AG04450 (cell line): Measurements from ENCODE around the gene PALLD. TPM values are rescaled to one million over a fixed set of nuclear protein-coding genes. Genes with fewer than 3 reads are reported as not detected.

Experiments
- CTCF ChIA-PET: fragments of 300-600, 350-600 bp; formaldehyde crosslinking; extraction: SDS; loops from one replicate; lab custom pipeline; 2022; ENCODE audit warnings: antibody characterized with exemption, inconsistent platforms; lab: Charles Lee
- POLR2A ChIA-PET: fragments of 350-600 bp; formaldehyde crosslinking; extraction: SDS; loops from one replicate; lab custom pipeline; 2021; ENCODE audit warnings: antibody characterized with exemption, inconsistent platforms; lab: Yijun Ruan, JAX
- DNase-seq: peaks from one replicate; pipeline ENCODE4 v3.0.0-alpha.2; 2011; ENCODE audit warnings: low read depth, low spot score
- H3K27ac ChIP-seq: one replicate; pipeline ENCODE4 v1.5.1; 2012; ENCODE audit warnings: low read depth, low read length, control low read depth
- H3K27me3 ChIP-seq: one replicate; pipeline ENCODE4 v1.6.0; 2012; ENCODE audit warnings: low read length; ENCODE audit not compliant: control insufficient read depth, insufficient read depth
- H3K4me3 ChIP-seq: 2 replicates; pipeline ENCODE4 v1.5.1; 2011; ENCODE audit warnings: mild to moderate bottlenecking, low read depth, low read length, control low read depth
- H3K9me3 ChIP-seq: 2 replicates; pipeline ENCODE4 v1.5.1; 2012; ENCODE audit warnings: low read length; ENCODE audit not compliant: control insufficient read depth, insufficient read depth
- CTCF ChIP-seq: IDR thresholded peaks from 2 replicates; pipeline ENCODE4 v1.5.1; 2011; ENCODE audit warnings: low read depth, low read length, control low read depth, inconsistent platforms
- polyA plus RNA-seq: library from polyadenylated mRNA; depleted of rRNA; stranded (reverse); fragments of >200 nt; gene quantifications from 2 replicates; pipeline ENCODE4 v1.2.3, GENCODE V29; 2011

Gene PALLD
- polyA plus RNA-seq, 1 experiment, result 159 TPM

GRCh38 chr4:168710353-168710946 lies 213.6 kb downstream of the PALLD start:
- no peaks in the 10 kb centered on the region for H3K27me3 ChIP-seq
- peak; percentile 39 for DNase-seq
- peak; percentile 66 for TF ChIP-seq CTCF
- no peak overlapping the region for H3K27ac ChIP-seq
- ChIA-PET POLR2A (interaction anchor here (0.8 to 3.4 kb wide), 2 partner anchors 106 to 121 kb away, joined by 3 to 23 read pairs; no protein-coding TSS in a partner anchor), CTCF (interaction anchor here (0.6 to 3.4 kb wide), 29 partner anchors 10 to 219 kb away, joined by 3 to 47 read pairs (median 4); no protein-coding TSS in a partner anchor)
- no peak overlapping the region for H3K4me3 ChIP-seq
- no peaks in the 10 kb centered on the region for H3K9me3 ChIP-seq

GRCh38 chr4:168711197-168712140 lies 214.6 kb downstream of the PALLD start:
- Histone ChIP-seq H3K27ac (no peak overlapping the region), H3K27me3 (no peaks in the 10 kb centered on the region), H3K4me3 (no peak overlapping the region), H3K9me3 (no peaks in the 10 kb centered on the region; the same call in 1 of the 2 replicates)
- ChIA-PET CTCF (interaction anchor here (0.6 to 3.4 kb wide), 16 partner anchors 9 to 211 kb away, joined by 3 to 47 read pairs (median 4); no protein-coding TSS in a partner anchor), POLR2A (interaction anchor here (0.6 to 3.4 kb wide), 2 partner anchors 37 to 105 kb away, joined by 8 to 23 read pairs; no protein-coding TSS in a partner anchor)
- DNase-seq, result no peak
- TF ChIP-seq CTCF, result no peak

- Histone ChIP-seq H3K27me3 (no peaks in the 10 kb centered on the region), H3K4me3 (no peak overlapping the region), H3K27ac (no peak overlapping the region), H3K9me3 (no peaks in the 10 kb centered on the region; the same call in 1 of the 2 replicates)
- no peak for TF ChIP-seq CTCF
- ChIA-PET CTCF (interaction anchor here (2.8 to 3.4 kb wide), 2 partner anchors 9 to 210 kb away, joined by 14 to 47 read pairs; no protein-coding TSS in a partner anchor), POLR2A (interaction anchor here (3.4 kb wide), 1 partner anchor 104 kb away, joined by 23 read pairs; no protein-coding TSS in a partner anchor)
- no peak for DNase-seq
These were observed 215.6 kb downstream of the PALLD start for GRCh38 chr4:168712316-168712890.

GRCh38 chr4:168713253-168713652 lies 216.4 kb downstream of the PALLD start:
- POLR2A ChIA-PET, result interaction anchor here (0.5 to 3.4 kb wide), 2 partner anchors 43 to 103 kb away, joined by 5 to 23 read pairs; no protein-coding TSS in a partner anchor
- no peak overlapping the region for H3K4me3 ChIP-seq
- DNase-seq, result no peak
- no peaks in the 10 kb centered on the region; the same call in 1 of the 2 replicates for H3K9me3 ChIP-seq
- H3K27ac ChIP-seq, result no peak overlapping the region
- CTCF ChIA-PET, result interaction anchor here (0.6 kb wide), 1 partner anchor 191 kb away, joined by 3 read pairs; no protein-coding TSS in a partner anchor
- no peak for TF ChIP-seq CTCF
- no peaks in the 10 kb centered on the region for H3K27me3 ChIP-seq
